Type B pancreatic cell (in vitro differentiated cells): ENCODE measurements around the gene ROM1. TPM values are rescaled to one million over a fixed set of nuclear protein-coding genes. Genes with fewer than 3 reads are reported as not detected.

Source experiments
- DNase-seq: peaks from one replicate; pipeline ENCODE4 v3.0.0; 2021; ENCODE audit warnings: mixed read lengths; ENCODE audit not compliant: unreplicated experiment; ENCODE audit errors: extremely low spot score
- H3K27ac Mint-ChIP-seq: 2 replicates; pipeline ENCODE4 v1.8.0; 2021; ENCODE audit warnings: mild to moderate bottlenecking, mixed read lengths
- H3K27me3 Mint-ChIP-seq: 2 replicates; pipeline ENCODE4 v1.8.0; 2021; ENCODE audit warnings: mixed read lengths
- H3K36me3 Mint-ChIP-seq: 2 replicates; pipeline ENCODE4 v1.8.0; 2021; ENCODE audit warnings: mixed read lengths
- H3K4me1 Mint-ChIP-seq: one replicate; pipeline ENCODE4 v1.8.0; 2021; ENCODE audit warnings: mixed read lengths; ENCODE audit not compliant: unreplicated experiment
- H3K4me3 Mint-ChIP-seq: 2 replicates; pipeline ENCODE4 v1.8.0; 2021; ENCODE audit warnings: mild to moderate bottlenecking, mixed read lengths
- H3K9me3 Mint-ChIP-seq: 2 replicates; pipeline ENCODE4 v1.8.0; 2021; ENCODE audit warnings: mixed read lengths
- total RNA-seq: library from RNA; stranded (reverse); gene quantifications from 2 replicates; pipeline ENCODE4 v1.2.1, GENCODE V29; 2021; ENCODE audit warnings: low replicate concordance
- TF ChIP-seq, protein P1 (sequence below): fragments of 200-600 bp; sonication (generic); conservative IDR thresholded peaks from 2 replicates; pipeline ENCODE4 v1.5.0; 2021; ENCODE audit warnings: antibody characterized with exemption, mild to moderate bottlenecking

Gene ROM1
- total RNA-seq, 1 donor from 2014 or later: 1.8 TPM

- Mint-ChIP-seq H3K9me3 (no peaks in the 10 kb centered on the region), H3K4me1 (peaks cover 19% of the 10 kb centered on the region), H3K27ac (peak overlapping the region; percentile 94), H3K27me3 (no peaks in the 10 kb centered on the region), H3K36me3 (peaks cover 14% of the 10 kb centered on the region), H3K4me3 (peak overlapping the region; percentile 98)
- DNase-seq: no peak
- TF ChIP-seq, protein P1, sequence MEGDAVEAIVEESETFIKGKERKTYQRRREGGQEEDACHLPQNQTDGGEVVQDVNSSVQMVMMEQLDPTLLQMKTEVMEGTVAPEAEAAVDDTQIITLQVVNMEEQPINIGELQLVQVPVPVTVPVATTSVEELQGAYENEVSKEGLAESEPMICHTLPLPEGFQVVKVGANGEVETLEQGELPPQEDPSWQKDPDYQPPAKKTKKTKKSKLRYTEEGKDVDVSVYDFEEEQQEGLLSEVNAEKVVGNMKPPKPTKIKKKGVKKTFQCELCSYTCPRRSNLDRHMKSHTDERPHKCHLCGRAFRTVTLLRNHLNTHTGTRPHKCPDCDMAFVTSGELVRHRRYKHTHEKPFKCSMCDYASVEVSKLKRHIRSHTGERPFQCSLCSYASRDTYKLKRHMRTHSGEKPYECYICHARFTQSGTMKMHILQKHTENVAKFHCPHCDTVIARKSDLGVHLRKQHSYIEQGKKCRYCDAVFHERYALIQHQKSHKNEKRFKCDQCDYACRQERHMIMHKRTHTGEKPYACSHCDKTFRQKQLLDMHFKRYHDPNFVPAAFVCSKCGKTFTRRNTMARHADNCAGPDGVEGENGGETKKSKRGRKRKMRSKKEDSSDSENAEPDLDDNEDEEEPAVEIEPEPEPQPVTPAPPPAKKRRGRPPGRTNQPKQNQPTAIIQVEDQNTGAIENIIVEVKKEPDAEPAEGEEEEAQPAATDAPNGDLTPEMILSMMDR: no peak
Measured at GRCh38 chr11:62622476-62623089, 9.5 kb downstream of the ROM1 start.

DNA sequence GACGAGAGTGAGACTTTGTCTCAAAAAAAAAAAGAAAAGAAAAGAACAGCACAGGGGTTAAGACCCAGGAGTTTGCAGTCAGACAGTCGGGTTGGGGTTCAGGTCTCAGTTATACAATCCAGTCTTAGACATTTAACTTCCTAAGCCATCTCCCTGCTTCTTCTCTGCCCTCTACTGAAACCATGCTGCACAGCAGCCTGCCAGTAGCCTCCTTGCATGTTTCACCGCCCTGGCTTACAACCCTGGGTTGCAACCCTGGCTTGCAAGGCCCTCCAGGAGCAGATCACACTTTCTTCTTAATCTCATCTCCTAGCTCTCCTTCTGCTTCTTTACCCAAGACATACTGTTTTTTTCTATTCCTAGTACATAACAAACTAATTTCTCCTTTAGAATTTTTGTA lies 14.7 kb downstream of the ROM1 start:
- H3K9me3 Mint-ChIP-seq: no peaks in the 10 kb centered on the region
- H3K36me3 Mint-ChIP-seq: peaks cover 36% of the 10 kb centered on the region
- H3K4me1 Mint-ChIP-seq: no peaks in the 10 kb centered on the region
- H3K27me3 Mint-ChIP-seq: no peaks in the 10 kb centered on the region
- no peak overlapping the region for H3K4me3 Mint-ChIP-seq
- TF ChIP-seq, protein P1: no peak
- no peak overlapping the region for H3K27ac Mint-ChIP-seq
- no peak for DNase-seq

- Mint-ChIP-seq H3K27ac (peak overlapping the region; percentile 19), H3K4me3 (no peak overlapping the region), H3K4me1 (no peaks in the 10 kb centered on the region), H3K9me3 (no peaks in the 10 kb centered on the region), H3K27me3 (no peaks in the 10 kb centered on the region), H3K36me3 (peaks cover 37% of the 10 kb centered on the region)
- TF ChIP-seq, protein P1: no peak
- no peak for DNase-seq
Measured at GRCh38 chr11:62632492-62632891, 19.4 kb downstream of the ROM1 start.

- peaks cover 6% of the 10 kb centered on the region for H3K36me3 Mint-ChIP-seq
- H3K27ac Mint-ChIP-seq: no peak overlapping the region
- H3K4me1 Mint-ChIP-seq: peaks cover 6% of the 10 kb centered on the region
- TF ChIP-seq, protein P1: no peak
- H3K9me3 Mint-ChIP-seq: no peaks in the 10 kb centered on the region
- H3K27me3 Mint-ChIP-seq: no peaks in the 10 kb centered on the region
- no peak for DNase-seq
- peak overlapping the region; percentile 22 for H3K4me3 Mint-ChIP-seq
Measured at GRCh38 chr11:62644220-62644619, 31.2 kb downstream of the ROM1 start.

DNA sequence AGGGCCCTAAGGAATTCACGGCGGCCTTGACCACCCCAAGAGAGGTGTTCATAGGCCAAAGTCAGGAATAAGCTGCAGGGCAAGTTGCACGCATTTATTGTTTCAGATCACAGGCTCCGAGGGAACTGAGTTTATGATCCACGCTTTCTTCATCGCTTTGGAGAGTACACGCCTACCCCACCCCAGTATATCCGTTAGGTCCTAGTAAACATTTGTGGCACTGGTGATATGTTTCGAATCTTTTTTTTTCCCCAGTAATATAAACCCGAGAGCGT lies 32.6 kb downstream of the ROM1 start:
- peaks cover 6% of the 10 kb centered on the region for H3K4me1 Mint-ChIP-seq
- H3K27me3 Mint-ChIP-seq: no peaks in the 10 kb centered on the region
- no peaks in the 10 kb centered on the region for H3K9me3 Mint-ChIP-seq
- TF ChIP-seq, protein P1: no peak
- DNase-seq: no peak
- no peaks in the 10 kb centered on the region for H3K36me3 Mint-ChIP-seq
- peak overlapping the region; percentile 93 for H3K27ac Mint-ChIP-seq
- H3K4me3 Mint-ChIP-seq: peak overlapping the region; percentile 99
